Measurements from ENCODE around the gene VGF. TPM values are rescaled to one million over a fixed set of nuclear protein-coding genes. Genes with fewer than 3 reads are reported as not detected.

Gene VGF
- total RNA-seq, 1 experiment from 2014 or later, result 16.0 TPM

DNA sequence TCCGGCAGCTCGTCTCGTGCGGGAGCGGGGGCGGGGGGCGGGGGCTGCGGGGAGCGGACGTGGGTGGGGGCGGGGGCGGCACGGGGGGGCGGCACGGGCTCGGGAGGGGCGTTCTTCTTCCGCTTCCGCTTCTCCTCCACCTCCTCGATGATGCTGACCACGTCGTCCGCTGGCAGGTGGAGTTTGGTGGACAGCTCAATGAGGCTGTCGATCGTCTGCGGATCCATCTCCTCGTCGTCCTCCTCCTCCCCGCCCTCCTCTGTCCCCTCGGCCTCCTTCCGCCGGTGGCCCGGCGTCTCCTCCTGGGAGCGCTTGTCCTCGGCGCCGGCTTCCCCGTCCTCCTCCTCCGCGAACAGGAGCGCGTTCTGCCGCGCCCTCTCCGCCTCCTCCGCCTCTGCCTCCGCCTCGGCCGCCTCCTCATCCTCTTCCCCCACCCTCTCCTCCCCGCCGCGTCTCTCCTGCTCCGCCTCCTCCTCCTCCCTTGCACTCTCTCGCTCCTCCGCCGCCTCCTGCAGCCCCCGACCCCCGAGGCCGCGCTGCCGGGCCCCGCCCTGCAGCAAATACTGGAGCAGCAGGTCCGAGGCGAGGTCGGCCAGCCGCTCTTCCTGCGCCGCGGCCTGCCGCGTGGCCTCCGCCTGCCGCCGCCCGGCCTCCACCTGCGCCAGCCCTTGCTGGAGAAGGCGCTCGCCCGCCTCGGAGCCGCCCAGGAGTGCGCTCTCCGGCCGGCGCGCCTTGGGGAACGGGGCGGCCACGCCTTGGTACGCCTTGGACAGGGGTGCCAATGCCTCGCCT is 1.9 kb downstream of the VGF start:
- intact Hi-C loops (cut with micrococcal nuclease; ENCODE audit: unreplicated experiment), result no loop called here
- H3K9me3 ChIP-seq (ENCODE audit: low read depth, low read length, poor library complexity, severe bottlenecking), result no peaks in the 10 kb centered on the region
- peak overlapping the region; percentile 49 for H3K4me3 ChIP-seq (ENCODE audit: low read depth, low read length, poor library complexity, severe bottlenecking)
- DNase-seq (ENCODE audit: low spot score), result peak; percentile 65
- peaks cover 4% of the 10 kb centered on the region for H3K36me3 ChIP-seq (ENCODE audit: insufficient read depth, low read length, poor library complexity, severe bottlenecking)
- POLR2A ChIA-PET (ENCODE audit: low non-redundant PET), result interaction anchor here (0.8 kb wide), 1 partner anchor 79 kb away, joined by 4 read pairs; no protein-coding TSS in a partner anchor
- no peak overlapping the region for H3K27ac ChIP-seq (ENCODE audit: low read depth, low read length, poor library complexity, severe bottlenecking)
- TF ChIP-seq, protein P1, sequence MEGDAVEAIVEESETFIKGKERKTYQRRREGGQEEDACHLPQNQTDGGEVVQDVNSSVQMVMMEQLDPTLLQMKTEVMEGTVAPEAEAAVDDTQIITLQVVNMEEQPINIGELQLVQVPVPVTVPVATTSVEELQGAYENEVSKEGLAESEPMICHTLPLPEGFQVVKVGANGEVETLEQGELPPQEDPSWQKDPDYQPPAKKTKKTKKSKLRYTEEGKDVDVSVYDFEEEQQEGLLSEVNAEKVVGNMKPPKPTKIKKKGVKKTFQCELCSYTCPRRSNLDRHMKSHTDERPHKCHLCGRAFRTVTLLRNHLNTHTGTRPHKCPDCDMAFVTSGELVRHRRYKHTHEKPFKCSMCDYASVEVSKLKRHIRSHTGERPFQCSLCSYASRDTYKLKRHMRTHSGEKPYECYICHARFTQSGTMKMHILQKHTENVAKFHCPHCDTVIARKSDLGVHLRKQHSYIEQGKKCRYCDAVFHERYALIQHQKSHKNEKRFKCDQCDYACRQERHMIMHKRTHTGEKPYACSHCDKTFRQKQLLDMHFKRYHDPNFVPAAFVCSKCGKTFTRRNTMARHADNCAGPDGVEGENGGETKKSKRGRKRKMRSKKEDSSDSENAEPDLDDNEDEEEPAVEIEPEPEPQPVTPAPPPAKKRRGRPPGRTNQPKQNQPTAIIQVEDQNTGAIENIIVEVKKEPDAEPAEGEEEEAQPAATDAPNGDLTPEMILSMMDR (conservative IDR thresholded peaks at IDR 0.05; ENCODE audit: low read depth, low read length), result no peak
- TF ChIP-seq EZH2 (IDR thresholded peaks at IDR 0.05; ENCODE audit: borderline replicate concordance, low read depth, low read length, poor library complexity, severe bottlenecking), result no peak
- no TSS peak for BruUV-seq (replicated peaks)
- CTCF ChIA-PET, result interaction anchor here (0.5 to 1.0 kb wide), 2 partner anchors 20 to 105 kb away, joined by 3 to 4 read pairs; no protein-coding TSS in a partner anchor
- peaks cover 54% of the 10 kb centered on the region for H3K4me1 ChIP-seq (ENCODE audit: insufficient read depth, low read length, poor library complexity, severe bottlenecking)
- peaks cover 24% of the 10 kb centered on the region for H3K27me3 ChIP-seq (replicated peaks; ENCODE audit: insufficient read depth, low read depth, low read length, poor library complexity)

GRCh38 chr7:101162551-101163278 is 2.7 kb downstream of the VGF start:
- peak overlapping the region; percentile 43 for H3K4me3 ChIP-seq (ENCODE audit: low read depth, low read length, poor library complexity, severe bottlenecking)
- no TSS peak for BruUV-seq (replicated peaks)
- POLR2A ChIA-PET (ENCODE audit: low non-redundant PET), result interaction anchor here (0.8 kb wide), 1 partner anchor 78 kb away, joined by 4 read pairs; no protein-coding TSS in a partner anchor
- peak; percentile 90 for DNase-seq (ENCODE audit: low spot score)
- peak overlapping the region; percentile 47 for H3K27ac ChIP-seq (ENCODE audit: low read depth, low read length, poor library complexity, severe bottlenecking)
- no peak for TF ChIP-seq EZH2 (IDR thresholded peaks at IDR 0.05; ENCODE audit: borderline replicate concordance, low read depth, low read length, poor library complexity, severe bottlenecking)
- TF ChIP-seq, protein P1 (conservative IDR thresholded peaks at IDR 0.05; ENCODE audit: low read depth, low read length), result no peak
- peaks cover 54% of the 10 kb centered on the region for H3K4me1 ChIP-seq (ENCODE audit: insufficient read depth, low read length, poor library complexity, severe bottlenecking)
- intact Hi-C loops (cut with micrococcal nuclease; ENCODE audit: unreplicated experiment), result no loop called here
- H3K36me3 ChIP-seq (ENCODE audit: insufficient read depth, low read length, poor library complexity, severe bottlenecking), result peaks cover 4% of the 10 kb centered on the region
- no peaks in the 10 kb centered on the region for H3K9me3 ChIP-seq (ENCODE audit: low read depth, low read length, poor library complexity, severe bottlenecking)
- H3K27me3 ChIP-seq (replicated peaks; ENCODE audit: insufficient read depth, low read depth, low read length, poor library complexity), result peaks cover 18% of the 10 kb centered on the region
- CTCF ChIA-PET, result interaction anchor here (0.5 to 1.0 kb wide), 2 partner anchors 19 to 104 kb away, joined by 3 to 4 read pairs; no protein-coding TSS in a partner anchor

GRCh38 chr7:101161692-101162471 is 3.5 kb downstream of the VGF start:
- no peak for DNase-seq (ENCODE audit: low spot score)
- no peak for TF ChIP-seq EZH2 (IDR thresholded peaks at IDR 0.05; ENCODE audit: borderline replicate concordance, low read depth, low read length, poor library complexity, severe bottlenecking)
- TF ChIP-seq, protein P1 (conservative IDR thresholded peaks at IDR 0.05; ENCODE audit: low read depth, low read length), result no peak
- Histone ChIP-seq H3K9me3 (ENCODE audit: low read depth, low read length, poor library complexity, severe bottlenecking) (no peaks in the 10 kb centered on the region), H3K27me3 (replicated peaks; ENCODE audit: insufficient read depth, low read depth, low read length, poor library complexity) (peaks cover 9% of the 10 kb centered on the region), H3K4me1 (ENCODE audit: insufficient read depth, low read length, poor library complexity, severe bottlenecking) (peaks cover 47% of the 10 kb centered on the region), H3K36me3 (ENCODE audit: insufficient read depth, low read length, poor library complexity, severe bottlenecking) (peaks cover 4% of the 10 kb centered on the region), H3K27ac (ENCODE audit: low read depth, low read length, poor library complexity, severe bottlenecking) (peak overlapping the region; percentile 47), H3K4me3 (ENCODE audit: low read depth, low read length, poor library complexity, severe bottlenecking) (peak overlapping the region; percentile 43)
- no TSS peak for BruUV-seq (replicated peaks)
- intact Hi-C loops (cut with micrococcal nuclease; ENCODE audit: unreplicated experiment), result no loop called here
- CTCF ChIA-PET, result interaction anchor here (0.7 kb wide), 1 partner anchor 220 kb away, joined by 3 read pairs; no protein-coding TSS in a partner anchor
- POLR2A ChIA-PET (ENCODE audit: low non-redundant PET), result no interaction called here

Data from A673 (cell line).